Activated T-cell treated with anti-CD3 and anti-CD28 coated beads, Interleukin-2, amount 50 U/mL, for 1 hour (primary cell): ENCODE measurements around the gene TMBIM1.
A peak's percentile ranks its signal among the peaks of the same experiment; 100 is the strongest.

Experiments used
- DNase-seq: peaks from one replicate; pipeline ENCODE4 v3.0.0-alpha.2; 2020

Gene TMBIM1, protein sequence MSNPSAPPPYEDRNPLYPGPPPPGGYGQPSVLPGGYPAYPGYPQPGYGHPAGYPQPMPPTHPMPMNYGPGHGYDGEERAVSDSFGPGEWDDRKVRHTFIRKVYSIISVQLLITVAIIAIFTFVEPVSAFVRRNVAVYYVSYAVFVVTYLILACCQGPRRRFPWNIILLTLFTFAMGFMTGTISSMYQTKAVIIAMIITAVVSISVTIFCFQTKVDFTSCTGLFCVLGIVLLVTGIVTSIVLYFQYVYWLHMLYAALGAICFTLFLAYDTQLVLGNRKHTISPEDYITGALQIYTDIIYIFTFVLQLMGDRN

DNA sequence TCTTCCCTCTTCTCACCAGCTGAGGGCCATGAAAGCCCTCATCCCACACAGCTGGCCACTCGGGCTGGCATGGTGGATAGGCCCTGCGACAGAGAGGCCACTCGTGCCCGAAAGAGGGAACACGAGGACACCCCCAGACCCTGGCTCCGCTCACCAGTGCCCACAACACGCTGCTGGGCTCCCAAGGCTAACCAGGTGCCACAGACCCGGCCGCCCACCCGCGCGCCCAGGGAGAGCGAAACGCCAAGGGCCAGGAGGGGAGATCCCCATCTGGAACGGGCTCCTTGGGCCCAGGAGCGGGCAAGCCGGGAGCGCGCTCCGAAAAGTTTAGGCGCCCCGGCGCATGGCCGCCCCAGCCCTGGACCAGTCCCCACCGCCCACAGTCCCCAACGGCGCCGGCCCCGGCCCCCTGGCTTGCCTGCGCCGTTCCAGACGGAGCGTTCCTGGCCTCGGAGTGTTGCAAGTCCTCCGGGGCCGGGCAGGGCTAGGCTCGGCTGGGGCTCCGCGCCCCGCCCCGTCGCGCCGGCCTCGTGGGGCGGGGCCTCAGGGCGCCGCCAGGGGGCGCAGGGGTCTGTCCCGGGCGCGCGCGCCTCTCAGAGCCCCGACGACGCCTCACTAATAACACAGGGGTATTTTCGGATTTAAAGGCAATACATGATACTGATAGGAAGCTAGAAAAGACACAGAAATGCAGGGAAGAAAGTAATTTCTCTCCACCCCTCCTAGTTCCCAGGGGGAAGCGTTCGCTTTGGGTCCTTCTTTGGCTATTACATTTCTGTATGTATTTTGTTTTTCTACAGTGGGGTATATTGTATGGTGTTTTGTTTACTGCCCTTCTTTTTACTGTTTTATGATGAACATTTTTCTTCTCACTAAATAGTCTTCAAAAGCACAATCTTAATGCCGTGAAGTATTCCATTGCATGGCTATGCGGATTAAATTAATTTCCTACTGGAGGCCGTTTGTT is at the start of gene TMBIM1:
Gene TMBIM1, minus strand, starts transcription at position 456 of the 967 bp plus-strand sequence. CDS start 10,362 bp downstream, outside the sequence.
- peak; percentile 90 for DNase-seq

DNA sequence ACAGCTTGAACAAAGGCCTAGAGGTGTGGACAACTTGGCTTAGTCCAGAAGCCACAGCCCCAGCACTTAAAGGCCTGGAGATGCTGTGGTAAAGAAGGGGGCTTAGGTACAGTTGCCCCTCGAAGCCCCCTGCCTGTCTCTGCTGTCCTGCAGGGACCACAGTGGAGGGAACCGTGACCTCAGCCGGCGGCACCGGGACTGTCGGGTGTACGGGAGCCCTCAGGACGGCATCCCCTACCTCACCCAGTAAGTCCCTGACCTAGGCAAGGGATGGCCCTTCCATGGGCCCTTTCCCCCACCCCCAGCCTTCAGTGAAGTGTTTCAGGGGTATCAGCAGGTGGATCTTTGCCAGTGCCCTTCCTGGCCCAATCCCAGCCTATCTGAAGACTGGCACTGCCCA is 49.1 kb upstream of the TMBIM1 start:
- no peak for DNase-seq

DNA sequence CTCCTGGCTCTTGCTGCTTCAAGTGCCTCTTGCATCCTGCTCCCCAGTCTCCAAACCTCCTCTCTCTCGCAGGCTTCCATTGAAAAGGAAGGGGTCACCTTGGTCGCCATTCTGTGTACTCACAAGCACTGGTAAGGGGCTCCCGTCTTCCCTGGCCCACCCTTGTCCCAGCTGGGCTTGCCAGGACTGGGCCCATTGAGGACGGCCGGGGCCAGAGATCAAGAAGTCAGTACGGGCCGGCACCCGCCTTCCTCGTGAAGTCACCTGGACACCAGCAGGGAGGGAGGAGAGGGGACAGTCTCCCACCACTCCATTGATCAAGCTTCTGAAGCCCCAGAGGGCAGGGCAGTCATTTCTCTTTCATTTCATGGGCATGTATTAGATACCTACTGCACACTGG is 48.4 kb upstream of the TMBIM1 start:
- DNase-seq = no peak

DNA sequence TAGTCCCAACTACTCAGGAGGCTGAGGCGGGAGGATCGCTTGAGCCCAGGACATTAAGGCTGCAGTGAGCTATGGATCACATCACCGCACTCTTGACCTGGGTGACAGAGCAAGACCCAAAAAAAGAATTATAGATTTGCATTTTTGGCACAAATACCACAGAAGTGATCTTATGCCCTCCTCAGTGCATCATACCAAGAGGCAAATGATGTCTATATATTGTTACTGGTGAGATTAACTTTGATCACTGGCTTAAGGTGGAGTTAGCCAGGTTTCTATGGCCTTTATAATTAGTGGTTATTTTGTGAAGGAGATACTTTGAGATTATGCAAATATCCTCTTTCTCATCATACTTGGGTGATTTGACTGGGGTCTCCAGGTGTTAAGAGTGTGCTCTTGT is 42.2 kb upstream of the TMBIM1 start:
- no peak for DNase-seq

DNA sequence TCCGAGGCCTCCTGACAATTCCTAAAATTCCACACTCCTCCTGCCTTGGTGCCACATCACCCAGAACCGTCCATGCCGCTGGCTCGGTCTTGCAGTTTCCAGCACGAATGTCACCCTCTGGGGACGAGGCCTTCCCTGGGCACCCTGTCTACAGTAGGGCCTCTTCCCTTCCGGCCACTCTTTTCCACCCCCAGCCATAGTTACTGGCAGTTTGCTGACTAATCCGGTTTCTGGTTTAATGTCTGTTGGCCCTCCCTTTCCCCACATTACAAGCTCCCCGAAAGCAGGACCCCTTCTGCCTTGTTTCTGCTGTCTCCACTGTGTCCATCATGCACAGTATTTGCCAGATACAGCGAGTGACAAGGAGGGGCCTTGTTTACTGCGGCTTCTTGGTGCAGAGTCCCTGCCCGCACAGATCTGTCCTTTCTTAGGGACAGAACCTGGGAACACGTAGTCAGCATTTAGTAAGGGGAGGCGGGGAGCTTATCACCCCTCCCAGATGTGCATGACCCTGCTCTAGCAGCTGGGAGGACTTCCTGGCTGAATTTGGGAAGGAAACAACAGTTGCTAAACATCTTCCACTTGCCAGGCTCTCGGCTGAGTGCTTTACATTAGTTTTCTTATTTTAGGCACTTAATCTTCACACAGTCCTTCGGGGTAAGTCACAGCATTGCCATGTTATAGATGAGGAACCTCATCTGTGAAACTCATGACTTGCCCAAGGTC is 40.8 kb upstream of the TMBIM1 start:
- no peak for DNase-seq

DNA sequence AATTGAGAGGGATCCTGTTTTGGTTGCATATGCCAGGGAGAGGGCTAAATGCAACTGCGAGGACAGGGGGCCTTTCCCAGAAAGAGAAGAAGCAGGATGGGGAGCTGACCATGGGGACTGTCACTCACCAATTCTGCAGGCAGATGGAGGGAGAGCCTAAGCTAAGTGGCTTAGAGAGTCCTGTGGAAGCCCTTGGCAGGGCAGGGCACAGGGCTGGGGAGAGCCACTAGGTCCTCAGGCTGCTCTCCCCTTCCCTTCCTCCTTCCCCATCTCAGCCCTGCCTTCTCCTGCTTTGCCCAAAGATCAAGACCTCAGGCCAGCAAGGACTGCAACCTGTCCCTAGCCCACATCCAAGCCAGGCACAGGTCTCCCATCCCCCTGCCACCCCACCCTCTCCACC is 40.0 kb upstream of the TMBIM1 start:
- no peak for DNase-seq

DNA sequence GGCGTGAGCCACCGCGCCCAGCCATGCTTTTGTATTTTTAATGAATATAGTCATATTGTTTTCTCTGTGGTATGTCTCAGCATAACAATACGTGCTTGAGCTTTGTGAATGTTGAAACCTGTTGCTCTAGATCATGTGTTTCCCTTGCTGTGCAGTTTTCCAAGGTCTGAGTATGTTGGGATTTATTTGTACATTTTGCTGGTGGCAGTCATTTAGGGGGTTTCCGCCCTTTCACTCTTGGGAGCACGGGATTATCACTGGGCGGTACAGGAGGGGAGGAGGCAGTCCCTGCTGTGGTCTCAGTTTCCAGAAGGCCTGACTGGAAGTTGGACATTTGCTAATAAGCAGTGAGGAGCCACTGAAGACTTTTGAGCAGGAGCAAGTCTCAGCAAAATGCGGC is 39.4 kb upstream of the TMBIM1 start:
- DNase-seq = no peak

DNA sequence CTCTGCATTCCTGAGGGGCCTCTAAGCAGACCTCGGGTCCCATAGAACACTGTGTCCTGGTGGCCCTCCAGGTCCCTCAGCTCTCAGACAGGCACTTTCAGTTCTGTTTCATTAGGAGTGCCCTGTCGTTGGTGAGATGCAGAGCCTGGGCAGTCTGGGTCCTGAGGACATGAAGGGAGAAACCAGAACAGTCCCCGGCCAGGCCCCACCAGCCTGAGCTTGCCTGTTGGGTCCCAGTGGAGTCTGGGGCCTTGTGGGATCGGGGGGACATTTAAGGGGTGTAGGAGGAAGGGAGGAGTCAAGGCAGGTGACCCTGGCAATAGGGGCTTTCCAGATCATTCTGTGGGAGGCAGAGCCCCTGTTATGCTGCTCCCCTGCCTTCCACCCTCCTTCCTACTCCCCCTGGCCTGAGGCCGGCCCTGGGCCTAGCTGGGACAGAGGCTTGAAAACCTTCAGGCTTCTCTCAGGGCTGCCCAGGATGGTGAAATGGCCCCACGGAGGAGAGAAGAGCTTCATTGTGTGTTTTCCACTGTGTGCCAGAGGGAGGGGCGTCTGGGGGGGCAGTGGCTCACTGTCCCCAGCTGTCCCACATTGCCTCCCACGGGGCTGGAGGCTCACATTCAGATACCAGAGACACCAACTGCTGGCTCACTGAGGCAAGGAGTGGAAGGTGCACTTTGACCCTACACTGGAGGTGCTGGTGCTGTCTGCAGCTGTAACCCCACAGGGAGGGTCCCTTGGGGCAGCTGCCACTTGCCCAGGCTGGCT is 37.7 kb upstream of the TMBIM1 start:
- DNase-seq = no peak

DNA sequence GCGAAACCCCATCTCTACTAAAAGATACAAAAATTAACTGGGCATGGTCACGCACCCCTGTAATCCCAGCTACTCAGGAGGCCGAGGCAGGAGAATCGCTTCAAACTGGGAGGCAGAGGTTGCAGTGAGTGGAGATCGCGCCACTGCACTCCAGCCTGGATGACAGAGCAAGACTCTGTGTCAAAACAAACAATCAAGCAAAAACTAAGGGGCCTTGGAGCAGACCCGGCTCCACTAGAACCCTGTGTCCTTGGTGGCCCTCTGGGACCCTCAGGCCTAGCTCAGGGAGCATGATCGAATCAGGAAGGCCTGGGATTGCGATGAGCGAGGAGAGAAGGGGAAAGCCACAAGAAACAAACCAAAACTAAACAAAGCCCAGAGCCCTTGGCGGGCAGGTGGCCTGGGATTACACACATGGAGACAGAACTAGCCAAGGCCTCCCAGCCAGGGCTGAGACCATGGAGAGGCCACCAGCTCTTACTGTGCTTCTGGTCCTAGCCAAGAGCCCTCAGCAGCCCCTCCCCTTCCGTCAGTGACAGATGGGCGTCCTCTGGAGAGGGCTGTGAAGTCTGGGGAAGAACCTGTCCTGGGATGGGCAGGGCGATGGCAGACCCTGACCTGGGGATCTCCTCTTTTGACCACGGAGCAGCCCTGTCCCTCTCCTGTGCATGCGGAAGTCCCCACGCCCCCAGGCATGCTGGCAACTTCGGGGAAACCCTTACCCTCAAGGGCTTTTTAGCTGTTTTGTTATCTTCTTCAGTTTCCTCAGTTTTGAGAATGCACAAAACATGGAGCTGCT is 36.9 kb upstream of the TMBIM1 start:
- DNase-seq = no peak

DNA sequence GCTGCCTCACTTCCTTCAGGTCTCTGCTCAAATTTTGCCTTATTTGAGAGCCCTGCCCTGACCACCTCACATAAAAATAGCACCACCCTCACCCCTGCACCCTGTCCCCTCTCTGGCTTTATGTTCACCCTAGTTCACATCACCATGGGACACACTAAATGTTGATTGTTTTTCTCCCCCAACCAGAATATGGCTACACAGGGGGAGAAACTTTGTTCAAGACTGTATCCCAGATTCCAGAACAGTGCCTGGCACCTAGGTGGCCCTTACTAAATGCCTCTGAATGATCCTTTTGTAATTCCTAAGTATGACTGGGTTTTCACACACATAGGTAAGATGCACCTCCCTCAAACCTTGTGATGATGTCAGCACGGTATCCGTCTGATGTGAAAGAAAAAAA is 36.0 kb upstream of the TMBIM1 start:
- no peak for DNase-seq

DNA sequence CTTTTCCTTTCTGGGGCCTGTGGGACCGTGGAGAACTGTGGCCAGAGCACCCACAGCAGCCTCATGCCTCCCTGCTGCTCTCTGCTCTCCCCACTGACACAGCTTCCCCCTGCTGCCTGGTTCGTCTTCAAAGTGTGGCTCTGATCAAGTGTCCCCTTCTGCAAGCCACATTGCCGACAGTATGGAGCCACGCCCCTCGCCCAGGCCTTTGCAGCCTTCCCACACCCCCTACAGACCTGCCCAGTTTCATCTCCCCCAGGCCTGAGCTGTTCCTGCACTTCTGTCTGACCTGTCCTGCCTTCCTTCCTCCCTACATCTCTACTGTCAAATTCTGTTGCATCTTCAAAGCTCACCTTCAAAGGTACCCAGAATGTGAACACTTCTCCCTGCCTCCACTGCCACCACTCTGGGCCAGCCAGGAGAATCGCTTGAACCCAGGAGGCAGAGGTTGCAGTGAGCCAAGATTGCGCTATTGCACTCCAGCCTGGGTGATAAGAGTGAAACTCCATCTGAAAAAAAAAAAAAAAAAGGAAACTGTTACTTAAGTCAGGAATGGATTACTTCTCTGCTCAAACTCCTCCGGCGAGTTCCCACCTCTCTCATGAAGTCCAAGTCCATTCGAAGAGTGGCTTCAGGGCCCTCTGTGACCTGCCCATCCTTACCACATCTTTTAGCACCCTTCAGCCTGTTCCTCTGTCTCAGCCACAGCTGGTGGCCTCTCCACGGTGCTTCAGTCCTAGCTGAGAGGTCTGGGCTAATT is 35.3 kb upstream of the TMBIM1 start:
- DNase-seq = no peak

DNA sequence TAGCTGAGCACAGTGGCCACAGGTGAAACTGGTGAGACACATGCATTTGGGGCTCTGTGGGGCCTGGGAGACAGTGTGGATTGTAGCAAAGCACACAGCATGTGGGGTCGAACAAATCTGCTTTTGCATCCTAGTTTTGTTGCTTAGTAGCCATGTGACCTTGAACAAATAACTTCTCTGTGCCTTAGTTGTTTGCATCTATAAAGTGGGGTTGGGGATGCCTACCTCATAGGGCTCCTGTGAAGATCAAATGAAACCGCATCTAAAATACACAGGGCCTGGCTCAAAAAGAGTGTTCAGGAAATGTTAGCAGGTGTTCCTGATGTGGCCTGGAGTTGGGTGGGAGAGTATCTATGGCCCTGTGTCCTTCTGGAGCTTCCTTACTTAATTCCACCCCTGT is 34.0 kb upstream of the TMBIM1 start:
- DNase-seq = no peak

DNA sequence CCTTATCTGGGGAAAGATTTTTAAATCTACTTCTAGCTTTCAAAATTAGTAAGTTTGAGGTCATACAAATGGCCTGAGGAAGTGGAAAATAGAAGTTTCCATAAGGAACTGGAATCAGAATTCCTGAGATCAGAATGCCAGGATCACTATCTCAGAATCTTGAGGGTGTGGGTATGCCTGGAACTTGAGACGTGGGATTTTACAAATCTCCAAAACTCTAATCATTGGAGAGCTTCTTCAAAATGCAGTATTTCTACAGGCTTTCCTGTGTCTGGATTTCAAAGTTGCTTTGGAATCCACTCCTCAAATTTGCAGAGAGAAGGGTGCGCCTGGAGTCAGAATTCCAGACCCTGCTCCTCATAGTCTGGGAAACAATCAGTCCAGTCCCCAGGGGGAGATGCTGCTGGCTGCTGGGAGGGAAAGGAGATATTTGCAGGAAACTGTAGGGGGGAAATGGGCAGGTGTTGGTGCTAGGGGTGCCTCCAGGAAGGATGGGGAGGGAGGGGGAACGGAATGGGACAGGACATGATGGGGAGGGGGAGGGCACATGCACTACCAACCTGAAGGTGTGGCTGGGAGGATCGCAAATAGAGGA is 33.4 kb upstream of the TMBIM1 start:
- DNase-seq = no peak

DNA sequence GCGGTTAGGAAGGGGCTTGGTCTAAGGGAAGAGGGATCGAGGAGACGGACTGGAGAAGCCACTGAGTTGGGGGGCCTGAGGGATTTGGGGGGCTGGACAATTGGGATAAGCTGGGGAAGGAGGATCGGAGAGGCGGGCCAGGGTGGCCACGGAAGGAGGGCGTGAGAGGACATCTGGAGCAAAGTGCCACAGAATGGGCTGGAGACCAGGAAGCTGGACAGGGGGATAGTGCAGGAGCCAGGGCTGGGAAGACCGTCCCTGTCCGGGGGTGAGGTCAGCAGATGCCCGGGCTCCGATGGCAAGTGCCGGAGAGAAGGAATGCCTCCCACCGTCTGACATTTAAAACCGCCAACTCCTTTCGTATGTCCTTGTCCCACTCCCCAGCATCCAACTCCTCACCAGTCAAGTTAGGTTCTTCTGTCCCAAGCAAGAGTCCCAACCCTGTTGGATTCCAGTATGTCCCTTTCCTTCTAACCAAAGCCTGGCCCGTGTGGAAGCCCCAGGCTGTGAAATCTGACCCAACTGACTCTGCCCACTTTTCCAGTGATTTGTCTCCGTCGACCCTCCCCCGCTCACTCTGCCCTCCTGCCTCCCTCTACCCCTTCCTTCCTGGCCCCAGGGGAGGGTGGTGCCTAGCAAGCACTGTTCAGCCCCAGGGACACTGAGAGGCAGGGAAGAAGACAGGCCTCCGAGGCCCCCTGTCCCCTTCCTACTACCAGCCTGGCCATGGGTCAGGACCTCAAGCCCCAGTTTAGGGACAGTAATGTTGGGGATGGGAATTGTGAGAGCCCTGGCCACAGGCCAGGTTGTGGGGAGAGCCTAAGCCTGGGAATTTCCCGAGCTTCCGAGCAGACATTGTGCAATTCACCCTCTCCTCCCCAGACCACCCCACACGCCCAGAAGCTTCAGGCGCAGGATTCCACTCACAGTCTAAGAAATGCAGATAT is 31.5 kb upstream of the TMBIM1 start:
- peak; percentile 25 for DNase-seq

DNA sequence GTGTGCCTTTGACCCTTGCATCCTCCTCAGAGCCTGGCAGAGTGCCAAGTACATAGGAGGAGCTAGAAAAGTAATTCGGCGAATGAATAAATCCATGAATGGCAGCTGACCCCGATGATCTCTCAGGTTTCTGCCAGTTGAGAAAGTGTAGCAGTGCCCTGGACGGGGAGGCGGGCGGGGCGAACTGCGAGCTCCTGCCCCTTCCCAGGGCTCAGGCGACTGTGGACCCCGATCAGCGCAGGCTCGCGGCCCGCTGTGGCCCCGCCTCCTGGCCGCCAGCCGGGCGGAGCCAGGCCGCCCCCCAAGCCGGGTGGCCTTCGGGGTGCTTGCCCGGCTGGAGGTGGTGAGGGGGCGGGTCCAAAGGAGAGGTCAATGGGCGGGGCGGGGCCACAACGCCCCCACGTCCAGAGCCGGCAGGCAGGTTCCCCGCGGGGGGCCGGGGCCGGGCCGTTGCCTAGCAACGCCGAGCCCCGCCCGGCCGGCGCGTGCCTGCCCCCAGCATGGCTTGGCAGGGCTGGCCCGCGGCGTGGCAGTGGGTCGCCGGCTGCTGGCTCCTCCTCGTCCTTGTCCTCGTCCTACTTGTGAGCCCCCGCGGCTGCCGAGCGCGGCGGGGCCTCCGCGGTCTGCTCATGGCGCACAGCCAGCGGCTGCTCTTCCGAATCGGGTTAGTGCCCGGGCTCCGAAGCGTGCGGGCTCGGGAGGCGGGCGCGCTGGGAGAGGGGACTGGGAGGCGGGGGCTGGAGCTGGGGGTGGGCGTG is 30.6 kb upstream of the TMBIM1 start:
- DNase-seq = peak; percentile 67

DNA sequence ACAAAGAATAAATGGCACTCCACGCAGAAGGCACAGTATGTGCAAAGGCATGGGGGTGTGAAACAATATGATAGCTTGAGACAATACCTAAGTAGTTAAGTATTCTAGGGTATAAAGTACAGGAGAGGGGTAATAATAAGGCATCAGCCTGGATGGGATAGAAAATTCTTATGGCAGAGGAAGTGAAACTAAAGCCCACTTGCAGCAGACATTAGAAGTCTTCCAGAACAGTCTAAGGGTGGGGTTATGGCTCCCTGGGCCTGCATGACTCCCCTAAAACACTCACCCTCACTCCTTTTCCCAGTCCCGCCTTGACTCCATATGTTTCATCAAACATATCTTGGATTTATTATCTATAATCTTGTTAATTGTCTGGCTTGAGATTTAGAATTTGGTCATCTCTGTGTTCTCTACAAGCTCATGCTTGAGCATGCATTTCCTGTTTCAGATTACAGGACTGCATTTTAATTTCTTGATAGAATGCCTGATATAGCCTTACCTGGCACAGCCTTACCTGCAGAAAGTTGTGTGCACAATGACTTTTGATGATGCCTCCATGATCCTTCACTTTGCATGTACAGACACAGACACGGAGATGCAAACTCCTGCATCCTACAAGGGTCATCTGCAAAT is 28.5 kb upstream of the TMBIM1 start:
- DNase-seq = no peak

DNA sequence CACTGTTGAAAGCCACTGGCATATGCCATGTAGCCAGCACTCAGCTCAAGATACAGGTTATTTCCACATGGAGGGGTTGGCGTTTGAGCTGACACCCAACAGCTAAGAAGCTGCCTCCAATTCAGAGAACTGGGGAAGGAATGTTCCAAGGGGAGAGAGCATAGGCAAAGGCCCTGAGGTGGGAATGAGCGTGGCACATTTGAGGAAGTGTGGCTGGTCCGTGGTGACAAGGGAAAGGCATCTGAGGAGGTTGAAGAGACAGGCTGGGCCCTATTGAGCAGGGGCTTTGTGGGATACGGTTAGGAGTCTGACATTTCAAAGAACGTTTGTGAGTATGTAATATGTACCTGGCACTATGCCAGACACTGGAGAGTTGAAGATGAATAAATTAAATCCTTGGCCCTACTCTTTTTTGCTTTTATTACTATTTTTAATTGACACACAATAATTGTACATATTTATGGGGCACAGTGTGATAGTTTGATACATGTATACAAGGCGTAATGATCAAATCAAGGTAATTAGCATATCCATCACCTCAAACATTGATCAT is 27.6 kb upstream of the TMBIM1 start:
- no peak for DNase-seq

DNA sequence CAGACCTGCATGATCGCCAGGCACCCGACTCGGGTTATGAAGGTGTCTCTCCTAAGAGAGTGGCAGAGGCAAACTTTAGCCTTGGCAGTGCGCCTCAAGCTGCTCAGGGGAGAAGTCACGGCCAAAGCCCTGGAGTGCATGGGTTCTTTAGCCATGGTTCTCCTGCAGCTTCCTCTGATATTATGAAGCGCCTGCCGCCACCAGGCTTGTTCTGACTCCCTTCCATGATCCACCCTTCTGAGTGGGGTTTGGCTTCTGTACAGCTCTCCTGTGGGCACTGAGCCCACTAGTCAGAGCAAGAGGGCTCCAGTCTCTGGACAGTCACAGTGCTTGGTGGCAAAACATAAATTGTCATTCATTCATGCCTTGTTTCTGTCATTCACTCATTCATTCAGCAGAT is 25.9 kb upstream of the TMBIM1 start:
- no peak for DNase-seq
